Mesenchymal stem cell (in vitro differentiated cells and primary cell): ENCODE measurements around the gene OGA.

Experiments
- DNase-seq: peaks from one replicate; pipeline ENCODE4 v3.0.0-alpha.2; 2013
- H2AFZ ChIP-seq: one replicate; pipeline ENCODE4 v1.6.1; 2013; ENCODE audit warnings: low read depth, mild to moderate bottlenecking, control low read depth, inconsistent platforms, low read length, moderate library complexity
- H2AK5ac ChIP-seq: 2 replicates; pipeline ENCODE4 v1.6.1; 2013; ENCODE audit warnings: low read length, moderate library complexity, mild to moderate bottlenecking, inconsistent platforms; ENCODE audit not compliant: severe bottlenecking
- H2BK120ac ChIP-seq: one replicate; pipeline ENCODE4 v1.6.1; 2013; ENCODE audit warnings: low read depth, mild to moderate bottlenecking, inconsistent platforms, low read length, moderate library complexity
- H2BK12ac ChIP-seq, 2 experiments: one replicate each; pipeline ENCODE4 v1.6.1; 2013; ENCODE audit warnings: inconsistent platforms in 2 of 2, low read length in 2 of 2, mild to moderate bottlenecking in 2 of 2, moderate library complexity in 2 of 2, control low read depth in 1 of 2
- H2BK15ac ChIP-seq: one replicate; pipeline ENCODE4 v1.6.1; 2013; ENCODE audit warnings: mild to moderate bottlenecking, low read depth, inconsistent platforms; ENCODE audit not compliant: poor library complexity, severe bottlenecking
- H2BK5ac ChIP-seq: 2 replicates; pipeline ENCODE4 v1.6.1; 2013; ENCODE audit warnings: low read depth, mild to moderate bottlenecking, low read length, control low read depth, inconsistent platforms; ENCODE audit not compliant: poor library complexity, severe bottlenecking
- H3K14ac ChIP-seq, 2 experiments: one replicate each; pipeline ENCODE4 v1.6.1; 2013; ENCODE audit warnings: inconsistent platforms in 2 of 2, low read length in 2 of 2, control low read depth in 1 of 2, mild to moderate bottlenecking in 1 of 2, moderate library complexity in 1 of 2
- H3K18ac ChIP-seq, 2 experiments: one replicate each; pipeline ENCODE4 v1.6.1; 2013; ENCODE audit warnings: inconsistent platforms in 2 of 2, low read length in 2 of 2, control low read depth in 1 of 2, low read depth in 1 of 2, mild to moderate bottlenecking in 1 of 2
- H3K23ac ChIP-seq, 2 experiments: one replicate each; pipeline ENCODE4 v1.6.1; 2013; ENCODE audit warnings: inconsistent platforms in 2 of 2, low read length in 2 of 2, mild to moderate bottlenecking in 2 of 2, moderate library complexity in 2 of 2, control low read depth in 1 of 2
- H3K27ac ChIP-seq: 2 replicates; pipeline ENCODE4 v1.5.1; 2013; ENCODE audit warnings: mild to moderate bottlenecking, moderate library complexity, low read length, control low read depth, inconsistent platforms; ENCODE audit not compliant: poor library complexity, severe bottlenecking
- H3K27me3 ChIP-seq, 2 experiments: 2 replicates each; pipeline versions ENCODE4 v1.6.1 to v1.7.0; 2013; ENCODE audit warnings: low read length in 2 of 2, mild to moderate bottlenecking in 2 of 2, moderate library complexity in 2 of 2, control low read depth in 1 of 2, inconsistent platforms in 1 of 2; ENCODE audit not compliant: control insufficient read depth in 1 of 2, insufficient read depth in 1 of 2
- H3K36me3 ChIP-seq, 2 experiments: 2 replicates each; pipeline versions ENCODE4 v1.6.1 to v1.7.0; 2013; ENCODE audit warnings: low read length in 2 of 2, control low read depth in 1 of 2, inconsistent platforms in 1 of 2, low read depth in 1 of 2, mild to moderate bottlenecking in 1 of 2; ENCODE audit not compliant: insufficient read depth in 2 of 2, control insufficient read depth in 1 of 2
- H3K4ac ChIP-seq, 2 experiments: one replicate each; pipeline ENCODE4 v1.6.1; 2013; ENCODE audit warnings: inconsistent platforms in 2 of 2, low read length in 2 of 2, mild to moderate bottlenecking in 2 of 2, moderate library complexity in 2 of 2, control low read depth in 1 of 2, low read depth in 1 of 2
- H3K4me1 ChIP-seq: 2 replicates; pipeline ENCODE4 v1.6.1; 2013; ENCODE audit warnings: low read depth, low read length, control low read depth; ENCODE audit not compliant: control insufficient read depth, insufficient read depth
- H3K4me2 ChIP-seq: 2 replicates; pipeline ENCODE4 v1.6.1; 2013; ENCODE audit warnings: low read length, mild to moderate bottlenecking, inconsistent platforms; ENCODE audit not compliant: poor library complexity, severe bottlenecking
- H3K4me3 ChIP-seq, 2 experiments: 2 replicates each; pipeline versions ENCODE4 v1.5.1 to v1.7.0; 2013; ENCODE audit warnings: low read length in 2 of 2, mild to moderate bottlenecking in 2 of 2, control low read depth in 1 of 2, low read depth in 1 of 2; ENCODE audit not compliant: insufficient read depth in 1 of 2
- H3K79me1 ChIP-seq: replicated peaks from 2 replicates; pipeline ENCODE4 v1.6.1; 2013; ENCODE audit warnings: mild to moderate bottlenecking, control low read depth, low read length, inconsistent platforms; ENCODE audit not compliant: poor library complexity, severe bottlenecking
- H3K9ac ChIP-seq: 2 replicates; pipeline ENCODE4 v1.7.0; 2013; ENCODE audit warnings: mild to moderate bottlenecking, low read length, moderate library complexity
- H3K9me3 ChIP-seq: 2 replicates; pipeline ENCODE4 v1.7.0; 2013; ENCODE audit warnings: mild to moderate bottlenecking, low read length; ENCODE audit not compliant: control insufficient read depth
- H4K8ac ChIP-seq: one replicate; pipeline ENCODE4 v1.6.1; 2013; ENCODE audit warnings: inconsistent platforms, mild to moderate bottlenecking, low read length, moderate library complexity
- H4K91ac ChIP-seq: one replicate; pipeline ENCODE4 v1.6.1; 2013; ENCODE audit warnings: mild to moderate bottlenecking, low read length, inconsistent platforms
- WGBS: methylation state at CpG from one replicate; pipeline ENCODE4 v1.1.7; 2013; ENCODE audit warnings: mixed read lengths; 5-methylcytosine and 5-hydroxymethylcytosine counted together

The OGA gene

DNA sequence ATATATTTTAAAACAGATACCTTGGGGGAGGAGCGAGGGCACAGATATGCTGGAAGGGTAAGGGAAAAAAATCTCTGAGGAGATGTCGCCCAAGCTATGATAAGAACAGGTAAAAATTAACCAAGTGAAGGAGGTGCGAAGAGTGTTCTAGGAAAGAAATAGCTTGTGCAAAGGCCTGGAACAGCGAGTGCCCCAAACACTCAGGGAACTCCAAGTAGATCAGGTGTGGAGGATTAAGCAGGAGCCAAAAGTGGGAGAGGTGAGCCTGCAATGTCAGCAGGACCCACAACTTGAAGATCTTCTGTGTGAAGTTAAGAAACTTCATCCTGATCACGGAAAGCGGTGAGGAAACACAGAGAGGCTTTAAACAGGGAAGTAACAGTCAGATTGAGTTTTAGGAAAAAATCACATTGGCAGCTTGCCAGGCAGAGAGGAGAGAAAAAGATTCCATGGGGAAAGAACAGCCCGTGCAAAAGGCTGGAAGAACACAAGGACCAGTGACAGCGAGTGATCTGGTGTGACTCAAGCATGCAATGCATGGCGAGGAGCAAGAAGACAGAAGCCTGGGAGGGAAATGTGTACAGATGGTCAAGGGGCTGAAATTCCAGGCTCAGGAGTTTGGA lies 73.1 kb downstream of the OGA start:
- Histone ChIP-seq H3K23ac (peak overlapping the region in 1 of 2 experiments; percentile 50), H2BK12ac (no peak overlapping the region), H3K9ac (no peak overlapping the region), H2BK120ac (no peak overlapping the region), H2AK5ac (no peak overlapping the region), H3K9me3 (no peaks in the 10 kb centered on the region), H3K36me3 (no peaks in the 10 kb centered on the region), H3K14ac (no peak overlapping the region), H3K27me3 (peaks cover 36 to 48% of the 10 kb centered on the region in 2 experiments), H2BK15ac (no peak overlapping the region), H3K18ac (no peak overlapping the region), H2BK5ac (no peak overlapping the region), H3K79me1 (no peaks in the 10 kb centered on the region), H3K4me1 (no peaks in the 10 kb centered on the region), H3K27ac (no peak overlapping the region), H4K8ac (no peak overlapping the region), H3K4ac (no peak overlapping the region), H3K4me2 (no peak overlapping the region), H4K91ac (no peak overlapping the region), H3K4me3 (no peak overlapping the region), H2AFZ (no peak overlapping the region)
- peak; percentile 14 for DNase-seq
- WGBS = 71% methylated on average over 9 of the region's 9 CpGs

DNA sequence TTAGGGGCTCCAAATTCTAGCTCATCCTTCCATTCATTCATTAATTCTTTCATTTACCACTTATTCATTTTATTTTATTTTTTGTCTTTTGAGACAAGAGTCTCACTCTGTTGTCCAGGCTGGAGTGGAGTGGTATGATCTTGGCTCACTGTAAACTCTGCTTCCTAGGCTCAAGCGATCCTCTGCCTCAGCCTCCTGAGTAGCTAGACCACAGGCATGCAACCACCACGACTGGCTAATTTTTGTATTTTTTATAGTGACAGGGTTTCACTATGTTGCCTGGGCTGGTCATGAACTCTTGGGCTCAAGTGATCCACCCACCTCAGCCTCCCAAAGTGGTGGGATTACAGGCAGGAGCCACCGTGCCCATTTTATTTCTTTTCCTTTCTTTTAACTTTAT lies 74.0 kb downstream of the OGA start:
- H3K9me3 ChIP-seq = no peaks in the 10 kb centered on the region
- no peak for DNase-seq
- no peak overlapping the region for H2BK120ac ChIP-seq
- H2BK12ac ChIP-seq = no peak overlapping the region
- H3K4me3 ChIP-seq = no peak overlapping the region
- no peak overlapping the region for H3K27ac ChIP-seq
- no peak overlapping the region for H3K14ac ChIP-seq
- peaks cover 32 to 49% of the 10 kb centered on the region in 2 experiments for H3K27me3 ChIP-seq
- no peak overlapping the region for H3K9ac ChIP-seq
- no peaks in the 10 kb centered on the region for H3K4me1 ChIP-seq
- no peaks in the 10 kb centered on the region for H3K79me1 ChIP-seq
- no peak overlapping the region for H4K8ac ChIP-seq
- WGBS = 80% methylated on average over 1 of the region's 3 CpGs
- no peak overlapping the region for H2AFZ ChIP-seq
- H2BK15ac ChIP-seq = no peak overlapping the region
- no peak overlapping the region for H4K91ac ChIP-seq
- H3K4ac ChIP-seq = no peak overlapping the region
- no peak overlapping the region for H2BK5ac ChIP-seq
- no peak overlapping the region for H2AK5ac ChIP-seq
- no peak overlapping the region for H3K23ac ChIP-seq
- H3K18ac ChIP-seq = no peak overlapping the region
- no peaks in the 10 kb centered on the region for H3K36me3 ChIP-seq
- no peak overlapping the region for H3K4me2 ChIP-seq

DNA sequence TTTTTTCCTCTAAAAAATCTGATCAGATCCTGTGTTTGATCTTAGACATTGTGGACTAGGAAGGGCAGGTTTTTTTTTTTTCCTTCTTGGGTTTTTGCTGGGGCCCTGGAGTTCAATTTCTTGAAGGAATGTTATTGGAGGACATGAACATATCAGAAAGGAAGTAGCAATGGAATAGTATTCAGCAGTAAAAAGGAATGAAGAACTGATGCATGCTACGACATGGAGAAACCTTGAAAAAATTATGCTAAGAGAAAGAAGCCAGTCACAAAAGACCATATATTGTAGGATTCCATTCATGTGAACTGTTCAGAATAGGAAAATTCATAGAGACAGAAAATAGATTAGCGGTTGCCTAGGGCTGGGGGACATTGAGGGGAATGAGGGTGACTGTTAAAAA lies 76.3 kb downstream of the OGA start:
- no peak for DNase-seq
- H3K9ac ChIP-seq = no peak overlapping the region
- no peak overlapping the region for H3K4ac ChIP-seq
- H3K23ac ChIP-seq = no peak overlapping the region
- no peak overlapping the region for H3K4me3 ChIP-seq
- H3K27me3 ChIP-seq = peaks cover 29 to 45% of the 10 kb centered on the region in 2 experiments
- H3K4me1 ChIP-seq = no peaks in the 10 kb centered on the region
- no peak overlapping the region for H2BK120ac ChIP-seq
- H4K8ac ChIP-seq = no peak overlapping the region
- no peak overlapping the region for H3K18ac ChIP-seq
- 94% methylated on average over 1 of the region's 2 CpGs for WGBS
- H3K36me3 ChIP-seq = no peaks in the 10 kb centered on the region
- no peak overlapping the region for H3K14ac ChIP-seq
- H3K27ac ChIP-seq = no peak overlapping the region
- H2AK5ac ChIP-seq = no peak overlapping the region
- H2BK15ac ChIP-seq = no peak overlapping the region
- H4K91ac ChIP-seq = no peak overlapping the region
- no peak overlapping the region for H2BK12ac ChIP-seq
- no peak overlapping the region for H2AFZ ChIP-seq
- no peak overlapping the region for H2BK5ac ChIP-seq
- no peaks in the 10 kb centered on the region for H3K79me1 ChIP-seq
- H3K9me3 ChIP-seq = no peaks in the 10 kb centered on the region
- H3K4me2 ChIP-seq = no peak overlapping the region

DNA sequence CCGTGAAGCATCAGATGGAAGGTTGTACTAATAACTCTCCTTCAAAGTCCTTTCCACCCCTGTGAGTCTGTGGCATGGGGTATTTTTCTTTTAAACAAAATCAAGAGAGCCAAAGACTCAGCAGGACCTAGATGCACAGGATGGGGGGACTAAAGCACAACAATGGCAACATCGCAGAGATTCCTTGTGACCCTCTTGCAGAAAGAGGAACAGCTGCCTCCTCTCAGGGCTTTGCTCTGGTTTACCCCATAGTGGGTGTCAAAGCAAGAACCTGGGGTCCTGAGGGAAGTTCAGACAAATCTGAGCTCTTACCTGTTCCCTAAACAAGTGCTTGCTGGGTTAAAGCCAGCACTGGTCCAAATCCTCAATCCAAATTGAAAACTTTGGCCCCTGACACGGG lies 81.6 kb downstream of the OGA start:
- no peak overlapping the region for H2BK15ac ChIP-seq
- DNase-seq = no peak
- no peak overlapping the region for H2BK5ac ChIP-seq
- H3K4me1 ChIP-seq = no peaks in the 10 kb centered on the region
- H3K23ac ChIP-seq = no peak overlapping the region
- no peak overlapping the region for H3K4me3 ChIP-seq
- H3K9ac ChIP-seq = no peak overlapping the region
- no peak overlapping the region for H2BK120ac ChIP-seq
- H2BK12ac ChIP-seq = no peak overlapping the region
- no peak overlapping the region for H2AK5ac ChIP-seq
- no peaks in the 10 kb centered on the region for H3K36me3 ChIP-seq
- H3K9me3 ChIP-seq = no peaks in the 10 kb centered on the region
- H3K27ac ChIP-seq = no peak overlapping the region
- H4K8ac ChIP-seq = no peak overlapping the region
- no peak overlapping the region for H4K91ac ChIP-seq
- no peak overlapping the region for H2AFZ ChIP-seq
- H3K27me3 ChIP-seq = peaks cover 36 to 53% of the 10 kb centered on the region in 2 experiments
- H3K4me2 ChIP-seq = no peak overlapping the region
- H3K18ac ChIP-seq = no peak overlapping the region
- no peaks in the 10 kb centered on the region for H3K79me1 ChIP-seq
- no peak overlapping the region for H3K4ac ChIP-seq
- WGBS = 86% methylated on average over 2 of the region's 3 CpGs
- H3K14ac ChIP-seq = no peak overlapping the region
